Mucosa of gallbladder (tissue), 1 donor: ENCODE results near the gene C2CD3. TPM values are rescaled to one million over a fixed set of nuclear protein-coding genes. Genes with fewer than 3 reads are reported as not detected.
"Not testable (repeated sequence)": the region's sequence is repeated elsewhere in the genome, so short reads cannot be mapped to it uniquely, and the experiment has no call there.

ENCODE experiments used
- DNase-seq: peaks from one replicate; pipeline ENCODE4 v3.0.0-alpha.2; 2020; ENCODE audit warnings: low spot score
- total RNA-seq: library from RNA; stranded (reverse); gene quantifications from one replicate; pipeline ENCODE4 v1.2.1, GENCODE V29; 2021
- donor health status: DM: no; HTN: no; CAD: no.

The C2CD3 gene
- total RNA-seq, 1 donor from 2014 or later = 24.8 TPM

GRCh38 chr11:74002832-74003231, 168.0 kb downstream of the C2CD3 start:
- no peak for DNase-seq

GRCh38 chr11:74001822-74002286, 168.9 kb downstream of the C2CD3 start:
- DNase-seq = no peak

- DNase-seq = no peak
Observed at GRCh38 chr11:74000307-74001133, 170.3 kb downstream of the C2CD3 start.

- no peak for DNase-seq
Observed at GRCh38 chr11:73999581-74000306, 171.1 kb downstream of the C2CD3 start.

- no peak for DNase-seq
Observed at GRCh38 chr11:73998846-73999575, 171.8 kb downstream of the C2CD3 start.

GRCh38 chr11:73997120-73997770, 173.6 kb downstream of the C2CD3 start:
- DNase-seq = no peak

GRCh38 chr11:73996161-73996747, 174.5 kb downstream of the C2CD3 start:
- no peak for DNase-seq

GRCh38 chr11:73995731-73996130, 175.1 kb downstream of the C2CD3 start:
- DNase-seq = no peak

GRCh38 chr11:73995247-73995646, 175.6 kb downstream of the C2CD3 start:
- no peak for DNase-seq

GRCh38 chr11:73991471-73992006, 179.3 kb downstream of the C2CD3 start:
- no peak for DNase-seq

- no peak for DNase-seq
Observed at GRCh38 chr11:73990730-73991129, 180.1 kb downstream of the C2CD3 start.

- no peak for DNase-seq
Observed at GRCh38 chr11:73989156-73989555, 181.6 kb downstream of the C2CD3 start.

- DNase-seq = no peak
Observed at GRCh38 chr11:73988227-73988626, 182.6 kb downstream of the C2CD3 start.

- not testable (repeated sequence) for DNase-seq
Observed at GRCh38 chr11:73985661-73986060, 185.1 kb downstream of the C2CD3 start.

- no peak for DNase-seq
Observed at GRCh38 chr11:73983741-73984538, 186.9 kb downstream of the C2CD3 start.

- DNase-seq = peak; percentile 93
Observed at GRCh38 chr11:73982990-73983740, 187.6 kb downstream of the C2CD3 start.

GRCh38 chr11:73982595-73982989, 188.2 kb downstream of the C2CD3 start, which contains the start of gene UCP2:
Gene UCP2 (minus strand): TSS chr11:73982843. CDS start chr11:73978378, 4,465 bp downstream.
- peak; percentile 82 for DNase-seq

GRCh38 chr11:73981051-73981805, 189.6 kb downstream of the C2CD3 start:
- no peak for DNase-seq
